ENCODE data around the gene ARVCF. TPM values are rescaled to one million over a fixed set of nuclear protein-coding genes. Genes with fewer than 3 reads are reported as not detected.
A peak's percentile ranks its signal among the peaks of the same experiment; 100 is the strongest.

Gene ARVCF
- total RNA-seq, 4 donors from 2014 or later = 25.2 to 53.7 (median 38.1) TPM

DNA sequence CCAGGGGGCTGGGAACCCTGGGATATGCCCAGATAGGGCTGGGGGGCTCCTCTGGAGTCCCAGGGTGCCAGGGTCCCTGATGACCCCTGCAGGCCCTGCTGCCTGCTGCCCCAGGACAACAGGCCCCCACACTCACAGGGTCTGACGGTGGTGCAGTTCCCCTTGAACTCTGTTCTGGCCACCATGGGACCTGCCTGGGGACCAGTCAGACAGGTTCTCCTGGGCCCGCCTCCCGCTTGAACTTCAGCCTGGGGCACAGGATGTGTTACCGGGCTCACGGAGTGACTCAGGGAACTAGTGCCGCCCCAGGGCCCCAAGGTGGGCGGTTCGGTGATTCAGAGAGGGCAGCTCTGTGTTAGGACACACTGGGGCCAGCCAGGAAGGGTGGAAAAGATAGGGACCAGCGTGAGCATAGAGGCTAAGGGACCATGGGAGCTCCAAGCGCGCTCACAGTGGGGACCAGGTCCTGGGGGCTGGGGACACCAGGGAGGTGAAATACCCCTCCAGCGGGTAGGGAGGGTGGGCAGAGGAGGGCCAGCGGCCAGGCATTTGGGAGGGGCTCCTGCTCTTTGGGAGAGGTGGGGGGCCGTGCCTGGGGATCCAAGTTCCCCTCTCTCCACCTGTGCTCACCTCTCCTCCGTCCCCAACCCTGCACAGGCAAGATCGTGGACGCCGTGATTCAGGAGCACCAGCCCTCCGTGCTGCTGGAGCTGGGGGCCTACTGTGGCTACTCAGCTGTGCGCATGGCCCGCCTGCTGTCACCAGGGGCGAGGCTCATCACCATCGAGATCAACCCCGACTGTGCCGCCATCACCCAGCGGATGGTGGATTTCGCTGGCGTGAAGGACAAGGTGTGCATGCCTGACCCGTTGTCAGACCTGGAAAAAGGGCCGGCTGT lies 53.5 kb downstream of the ARVCF start:
- DNase-seq (ENCODE audit: low spot score in 2 of 2) = peak; percentile 86 to 94
- WGBS, 2 donors = 51 to 57% methylated on average over 26 to 27 of the region's 30 CpGs
- TF ChIP-seq, protein P1, sequence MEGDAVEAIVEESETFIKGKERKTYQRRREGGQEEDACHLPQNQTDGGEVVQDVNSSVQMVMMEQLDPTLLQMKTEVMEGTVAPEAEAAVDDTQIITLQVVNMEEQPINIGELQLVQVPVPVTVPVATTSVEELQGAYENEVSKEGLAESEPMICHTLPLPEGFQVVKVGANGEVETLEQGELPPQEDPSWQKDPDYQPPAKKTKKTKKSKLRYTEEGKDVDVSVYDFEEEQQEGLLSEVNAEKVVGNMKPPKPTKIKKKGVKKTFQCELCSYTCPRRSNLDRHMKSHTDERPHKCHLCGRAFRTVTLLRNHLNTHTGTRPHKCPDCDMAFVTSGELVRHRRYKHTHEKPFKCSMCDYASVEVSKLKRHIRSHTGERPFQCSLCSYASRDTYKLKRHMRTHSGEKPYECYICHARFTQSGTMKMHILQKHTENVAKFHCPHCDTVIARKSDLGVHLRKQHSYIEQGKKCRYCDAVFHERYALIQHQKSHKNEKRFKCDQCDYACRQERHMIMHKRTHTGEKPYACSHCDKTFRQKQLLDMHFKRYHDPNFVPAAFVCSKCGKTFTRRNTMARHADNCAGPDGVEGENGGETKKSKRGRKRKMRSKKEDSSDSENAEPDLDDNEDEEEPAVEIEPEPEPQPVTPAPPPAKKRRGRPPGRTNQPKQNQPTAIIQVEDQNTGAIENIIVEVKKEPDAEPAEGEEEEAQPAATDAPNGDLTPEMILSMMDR (IDR thresholded peaks at IDR 0.05) = no peak
- TF ChIP-seq POLR2A (IDR thresholded peaks at IDR 0.05) = no peak
- no peak overlapping the region for H3K4me3 ChIP-seq (ENCODE audit: low read depth, poor library complexity, severe bottlenecking)
- intact Hi-C loops (cut with DNase I; ENCODE audit: low total_unique reads) = no loop called here

DNA sequence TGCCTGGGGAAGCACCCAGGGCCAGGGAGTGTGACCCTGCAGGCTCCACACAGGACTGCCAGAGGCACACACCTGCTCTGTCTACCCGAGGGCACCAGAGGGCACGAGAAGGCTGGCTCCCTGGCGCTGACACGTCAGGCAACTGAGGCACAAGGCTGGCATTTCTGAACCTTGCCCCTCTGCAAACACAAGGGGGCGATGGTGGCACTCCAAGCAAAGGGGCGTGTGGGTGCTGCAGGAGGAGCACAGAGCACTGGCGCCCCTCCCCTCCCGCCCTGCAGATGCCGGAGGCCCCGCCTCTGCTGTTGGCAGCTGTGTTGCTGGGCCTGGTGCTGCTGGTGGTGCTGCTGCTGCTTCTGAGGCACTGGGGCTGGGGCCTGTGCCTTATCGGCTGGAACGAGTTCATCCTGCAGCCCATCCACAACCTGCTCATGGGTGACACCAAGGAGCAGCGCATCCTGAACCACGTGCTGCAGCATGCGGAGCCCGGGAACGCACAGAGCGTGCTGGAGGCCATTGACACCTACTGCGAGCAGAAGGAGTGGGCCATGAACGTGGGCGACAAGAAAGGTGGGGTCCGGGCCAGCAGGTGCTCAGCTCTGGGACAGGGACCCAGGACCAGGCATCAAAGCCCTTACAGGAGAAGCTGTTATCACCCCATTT lies 54.2 kb downstream of the ARVCF start:
- intact Hi-C loops (cut with DNase I; ENCODE audit: low total_unique reads) = no loop called here
- DNase-seq (ENCODE audit: low spot score in 2 of 2) = peak; percentile 70 to 93
- no peak overlapping the region for H3K4me3 ChIP-seq (ENCODE audit: low read depth, poor library complexity, severe bottlenecking)
- TF ChIP-seq, protein P1 (IDR thresholded peaks at IDR 0.05) = no peak
- TF ChIP-seq POLR2A (IDR thresholded peaks at IDR 0.05) = no peak
- 41% methylated on average over 19 to 21 of the region's 22 CpGs for WGBS, 2 donors

DNA sequence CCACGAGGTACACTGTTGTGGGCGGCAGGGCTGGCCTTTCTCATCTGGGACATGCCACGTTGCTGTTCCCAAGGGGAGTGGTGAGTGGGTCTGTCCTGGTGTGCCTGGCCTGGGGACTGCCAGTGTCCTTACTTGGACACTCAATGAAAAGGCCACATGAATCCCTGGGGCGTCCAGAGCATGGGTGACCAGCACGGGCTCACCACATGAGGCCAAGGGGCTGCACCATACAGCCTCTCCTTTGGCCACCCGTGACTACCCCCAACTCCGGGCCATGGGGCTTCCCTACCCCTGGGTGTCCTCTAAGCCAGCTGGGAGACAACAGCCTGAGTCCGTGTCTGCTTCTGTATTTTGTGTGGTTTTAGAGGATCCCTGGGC lies 54.8 kb downstream of the ARVCF start:
- no peak for TF ChIP-seq POLR2A (IDR thresholded peaks at IDR 0.05)
- TF ChIP-seq, protein P1 (IDR thresholded peaks at IDR 0.05) = no peak
- no peak overlapping the region for H3K4me3 ChIP-seq (ENCODE audit: low read depth, poor library complexity, severe bottlenecking)
- DNase-seq (ENCODE audit: low spot score in 2 of 2) = no peak
- WGBS, 2 donors = 73 to 84% methylated on average over 8 of the region's 8 CpGs
- intact Hi-C loops (cut with DNase I; ENCODE audit: low total_unique reads) = no loop called here

DNA sequence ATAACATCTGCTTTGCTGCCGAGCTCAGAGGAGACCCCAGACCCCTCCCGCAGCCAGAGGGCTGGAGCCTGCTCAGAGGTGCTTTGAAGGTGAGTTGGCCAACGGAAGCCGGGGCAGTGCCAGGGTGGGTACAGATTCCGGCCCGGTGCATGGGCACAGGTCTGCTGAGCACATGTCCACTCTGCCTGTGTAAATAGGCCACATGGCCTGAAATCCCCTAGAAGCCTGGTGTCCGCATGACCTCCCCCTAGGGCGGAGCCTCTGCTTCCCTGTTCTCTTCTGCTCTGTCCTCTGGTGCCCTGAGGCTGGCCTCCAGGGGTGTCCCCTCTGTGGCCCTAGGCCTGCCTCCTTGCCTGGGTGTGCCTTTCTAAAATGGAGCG lies 55.4 kb downstream of the ARVCF start:
- DNase-seq (ENCODE audit: low spot score in 2 of 2) = no peak
- H3K4me3 ChIP-seq (ENCODE audit: low read depth, poor library complexity, severe bottlenecking) = no peak overlapping the region
- TF ChIP-seq, protein P1 (IDR thresholded peaks at IDR 0.05) = no peak
- TF ChIP-seq POLR2A (IDR thresholded peaks at IDR 0.05) = no peak
- WGBS, 2 donors = 86 to 87% methylated on average over 8 to 9 of the region's 9 CpGs
- intact Hi-C loops (cut with DNase I; ENCODE audit: low total_unique reads) = no loop called here

DNA sequence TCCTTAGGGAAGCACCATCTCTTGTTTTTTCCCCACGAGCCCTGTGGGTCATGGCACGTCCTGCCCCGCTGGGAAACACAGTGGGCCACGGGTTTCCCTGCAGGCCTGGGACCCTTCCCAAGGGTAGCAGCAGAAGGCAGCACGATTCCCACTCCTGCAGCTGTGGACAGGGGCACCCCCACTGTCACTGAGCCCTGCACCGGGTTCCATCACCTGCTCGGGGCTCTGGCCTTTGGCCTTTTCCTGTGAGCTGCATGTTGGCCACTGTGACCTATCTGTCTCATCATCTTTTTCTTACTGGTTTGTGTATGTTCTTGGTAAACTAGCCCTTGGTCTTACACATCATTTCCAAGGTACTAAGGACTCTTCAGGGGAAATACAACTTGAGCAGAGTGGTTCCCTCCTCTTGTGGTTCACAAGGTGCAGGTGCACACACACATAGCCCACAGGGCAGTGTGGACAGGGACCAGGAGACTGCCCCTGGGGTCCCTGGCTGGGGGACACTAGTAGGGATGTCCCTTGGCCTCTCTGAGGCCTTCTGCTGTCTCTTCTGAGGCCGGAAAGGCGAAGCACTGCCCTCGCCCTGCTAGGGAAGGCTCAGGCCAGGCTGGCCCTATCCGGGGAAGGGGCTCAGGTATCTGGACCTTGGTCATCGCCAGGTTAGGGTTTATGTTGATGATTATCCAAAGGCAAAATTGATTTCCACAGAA lies 56.0 kb downstream of the ARVCF start:
- intact Hi-C loops (cut with DNase I; ENCODE audit: low total_unique reads) = no loop called here
- no peak overlapping the region for H3K4me3 ChIP-seq (ENCODE audit: low read depth, poor library complexity, severe bottlenecking)
- TF ChIP-seq, protein P1 (IDR thresholded peaks at IDR 0.05) = no peak
- TF ChIP-seq POLR2A (IDR thresholded peaks at IDR 0.05) = no peak
- whole genome bisulfite sequencing, 2 donors = 89 to 93% methylated on average over 12 of the region's 12 CpGs
- no peak for DNase-seq (ENCODE audit: low spot score in 2 of 2)
